ENCODE data around the gene PPIL6. TPM values are rescaled to one million over a fixed set of nuclear protein-coding genes. Genes with fewer than 3 reads are reported as not detected.

Gene PPIL6
- total RNA-seq, 1 donor from 2014 or later: 4.2 TPM

DNA sequence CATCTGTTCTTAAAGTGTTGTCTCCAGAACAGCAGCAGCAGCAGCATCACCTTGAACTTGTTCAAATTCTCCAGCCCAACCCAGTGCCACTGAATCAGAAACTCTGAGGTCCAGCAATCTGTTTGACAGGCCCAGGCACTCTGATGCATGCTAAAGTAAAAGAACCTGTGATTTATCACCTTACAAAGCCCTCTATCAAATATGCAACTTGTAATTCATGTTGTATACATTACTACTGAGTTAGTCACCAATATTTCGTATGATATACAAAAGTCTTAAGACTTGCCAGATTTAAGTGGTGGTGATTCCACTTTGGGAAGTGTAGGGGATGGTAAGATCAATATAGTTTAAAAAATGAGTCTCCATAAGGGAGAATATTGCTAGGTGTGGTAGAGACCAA, 52.2 kb downstream of the PPIL6 start:
- ATAC-seq (no peak), DNase-seq (no peak)
- H3K27ac ChIP-seq: no peak overlapping the region
- no peak overlapping the region for H3K4me3 ChIP-seq
- H3K36me3 ChIP-seq: no peaks in the 10 kb centered on the region
- H3K9me3 ChIP-seq: no peaks in the 10 kb centered on the region
- H3K4me1 ChIP-seq: peaks cover 20% of the 10 kb centered on the region
- intact Hi-C loops (cut with DNase I): loop anchor here (10.0 kb wide), 1 partner anchor 203 kb away; no protein-coding TSS in a partner anchor
- H3K27me3 ChIP-seq: no peaks in the 10 kb centered on the region
- TF ChIP-seq, protein P1, sequence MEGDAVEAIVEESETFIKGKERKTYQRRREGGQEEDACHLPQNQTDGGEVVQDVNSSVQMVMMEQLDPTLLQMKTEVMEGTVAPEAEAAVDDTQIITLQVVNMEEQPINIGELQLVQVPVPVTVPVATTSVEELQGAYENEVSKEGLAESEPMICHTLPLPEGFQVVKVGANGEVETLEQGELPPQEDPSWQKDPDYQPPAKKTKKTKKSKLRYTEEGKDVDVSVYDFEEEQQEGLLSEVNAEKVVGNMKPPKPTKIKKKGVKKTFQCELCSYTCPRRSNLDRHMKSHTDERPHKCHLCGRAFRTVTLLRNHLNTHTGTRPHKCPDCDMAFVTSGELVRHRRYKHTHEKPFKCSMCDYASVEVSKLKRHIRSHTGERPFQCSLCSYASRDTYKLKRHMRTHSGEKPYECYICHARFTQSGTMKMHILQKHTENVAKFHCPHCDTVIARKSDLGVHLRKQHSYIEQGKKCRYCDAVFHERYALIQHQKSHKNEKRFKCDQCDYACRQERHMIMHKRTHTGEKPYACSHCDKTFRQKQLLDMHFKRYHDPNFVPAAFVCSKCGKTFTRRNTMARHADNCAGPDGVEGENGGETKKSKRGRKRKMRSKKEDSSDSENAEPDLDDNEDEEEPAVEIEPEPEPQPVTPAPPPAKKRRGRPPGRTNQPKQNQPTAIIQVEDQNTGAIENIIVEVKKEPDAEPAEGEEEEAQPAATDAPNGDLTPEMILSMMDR (IDR thresholded peaks at IDR 0.05): no peak

DNA sequence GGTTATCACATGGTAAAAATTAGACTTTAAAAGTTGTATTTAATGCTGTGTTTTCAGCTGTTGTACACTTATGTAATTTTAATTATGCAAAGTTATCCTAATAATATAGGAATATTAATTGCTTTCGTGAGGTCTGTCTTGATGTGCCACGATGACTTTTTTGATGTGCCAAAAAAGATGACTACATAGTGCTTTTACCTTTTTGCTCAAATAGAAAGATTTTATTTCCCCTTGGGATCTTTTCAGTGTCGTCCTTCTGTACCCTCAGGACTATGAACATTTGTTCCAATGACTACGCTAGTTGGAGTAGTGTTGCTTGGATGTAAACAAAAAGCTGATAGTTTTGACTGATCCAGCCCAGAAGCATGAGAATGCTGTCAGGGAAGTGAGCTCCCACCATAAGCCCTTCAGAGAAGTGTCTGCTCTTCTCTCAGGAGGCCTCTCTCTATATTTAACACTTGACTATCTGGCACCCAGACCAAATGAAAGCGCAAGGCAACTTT, 56.9 kb downstream of the PPIL6 start:
- Histone ChIP-seq H3K27ac (peak overlapping the region; percentile 99), H3K9me3 (no peaks in the 10 kb centered on the region), H3K27me3 (no peaks in the 10 kb centered on the region), H3K36me3 (peaks cover 6% of the 10 kb centered on the region), H3K4me1 (peaks cover 41% of the 10 kb centered on the region), H3K4me3 (peak overlapping the region; percentile 93)
- intact Hi-C loops (cut with DNase I): loop anchor here (10.0 kb wide), 1 partner anchor 199 kb away; no protein-coding TSS in a partner anchor
- TF ChIP-seq, protein P1 (IDR thresholded peaks at IDR 0.05): no peak
- no peak for ATAC-seq
- DNase-seq: no peak

DNA sequence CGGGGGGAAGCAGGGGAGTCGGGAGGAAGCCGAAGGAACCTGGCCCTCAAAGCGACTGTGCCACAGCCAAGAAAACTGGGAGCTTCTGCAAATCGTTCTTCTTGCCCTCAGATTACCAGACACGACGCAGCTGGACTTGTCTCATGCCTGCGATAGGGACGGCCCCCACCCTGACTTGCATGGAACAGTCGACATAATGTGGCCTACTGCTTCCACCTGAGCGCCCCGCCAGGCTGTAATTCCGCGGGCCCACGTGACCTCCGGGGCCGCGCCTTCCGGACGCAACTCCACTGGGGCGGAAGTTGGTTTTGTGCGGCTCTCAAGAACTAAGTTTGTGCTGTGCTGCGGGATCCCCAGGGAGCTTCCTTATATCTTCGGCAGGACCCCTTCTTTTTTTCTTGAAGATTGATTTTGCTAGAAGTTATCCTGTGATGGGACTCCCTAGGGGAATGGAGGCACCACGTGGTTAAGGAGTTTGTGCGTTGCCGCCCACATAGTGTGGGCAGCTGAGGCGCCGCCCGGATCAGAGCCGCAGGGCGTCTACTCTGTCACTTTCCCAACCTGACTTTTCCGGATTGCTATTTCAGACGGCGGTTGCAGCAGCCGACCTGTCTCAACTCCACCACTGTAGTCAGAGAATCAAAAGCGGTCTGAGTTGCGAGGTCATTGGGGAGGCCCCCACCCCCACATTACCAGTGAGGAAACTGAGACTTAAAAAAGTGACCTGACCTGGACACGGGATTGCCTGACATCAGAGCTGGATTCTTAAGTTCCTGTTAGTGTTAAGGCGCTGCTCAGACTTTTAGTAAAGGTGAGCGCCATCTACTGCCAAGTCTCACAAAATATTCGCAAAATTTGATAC, 57.6 kb downstream of the PPIL6 start:
- Histone ChIP-seq H3K4me1 (peaks cover 48% of the 10 kb centered on the region), H3K9me3 (no peaks in the 10 kb centered on the region), H3K27me3 (no peaks in the 10 kb centered on the region), H3K27ac (peak overlapping the region; percentile 99), H3K4me3 (peak overlapping the region; percentile 93), H3K36me3 (peaks cover 12% of the 10 kb centered on the region)
- ATAC-seq (peak; percentile 89), DNase-seq (peak; percentile 96)
- intact Hi-C loops (cut with DNase I): loop anchor here (10.0 kb wide), 1 partner anchor 198 kb away; no protein-coding TSS in a partner anchor
- TF ChIP-seq, protein P1 (IDR thresholded peaks at IDR 0.05): peak; percentile 52

DNA sequence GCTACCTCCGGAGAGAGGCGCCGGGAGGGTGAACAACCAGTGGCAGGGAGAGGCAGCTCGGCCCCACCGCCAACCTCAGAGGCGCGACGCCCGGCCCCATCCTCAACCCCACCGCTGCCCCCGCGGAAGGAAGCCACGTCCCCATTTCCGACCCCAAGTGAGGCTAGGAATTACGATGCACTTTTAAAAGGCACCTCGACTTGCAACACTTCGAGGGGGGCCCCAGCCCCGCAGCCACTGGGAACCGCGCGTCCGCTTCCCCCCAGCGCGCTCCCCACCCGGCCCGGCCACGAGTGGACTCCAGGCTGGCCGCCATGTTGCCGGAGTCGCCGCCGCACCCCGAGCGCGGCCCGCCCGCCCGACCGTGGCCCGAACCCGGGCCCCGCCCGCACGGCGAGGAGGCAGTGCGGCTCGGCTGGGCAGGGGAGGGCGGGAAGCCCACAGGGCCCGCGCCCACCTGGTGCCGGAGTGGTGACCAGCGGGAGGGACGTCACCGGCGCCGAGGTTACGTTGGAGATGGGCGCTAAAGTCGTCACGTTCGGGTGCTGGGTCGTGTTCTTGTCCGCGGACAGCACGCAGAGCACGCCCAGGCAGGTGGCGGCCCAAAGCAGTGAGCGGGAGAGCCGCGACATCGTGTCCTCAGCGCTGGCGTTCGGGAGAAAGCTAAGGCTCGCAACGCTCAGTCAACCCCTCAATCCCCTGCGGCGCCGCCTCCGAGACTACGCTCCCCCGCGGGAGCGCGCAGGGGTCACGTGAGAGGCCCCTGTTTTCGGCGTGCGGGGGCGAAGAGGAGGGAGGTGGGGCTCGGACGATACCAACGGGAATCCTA, 58.5 kb downstream of the PPIL6 start, which contains the start of gene CD164:
Gene CD164 (minus strand): TSS at position 721 of the 829 bp plus-strand sequence. CDS start 89 bp downstream, at position 632.
- H3K36me3 ChIP-seq: peaks cover 21% of the 10 kb centered on the region
- intact Hi-C loops (cut with DNase I): loop anchor here (10.0 kb wide), 1 partner anchor 197 kb away; no protein-coding TSS in a partner anchor
- H3K4me1 ChIP-seq: peaks cover 52% of the 10 kb centered on the region
- H3K9me3 ChIP-seq: no peaks in the 10 kb centered on the region
- peak within 1 kb of the TSS; percentile 93 for H3K4me3 ChIP-seq
- TF ChIP-seq, protein P1 (IDR thresholded peaks at IDR 0.05): no peak
- ATAC-seq (peak; percentile 93), DNase-seq (peak; percentile 97)
- H3K27me3 ChIP-seq: no peaks in the 10 kb centered on the region
- peak within 1 kb of the TSS; percentile 99 for H3K27ac ChIP-seq

DNA sequence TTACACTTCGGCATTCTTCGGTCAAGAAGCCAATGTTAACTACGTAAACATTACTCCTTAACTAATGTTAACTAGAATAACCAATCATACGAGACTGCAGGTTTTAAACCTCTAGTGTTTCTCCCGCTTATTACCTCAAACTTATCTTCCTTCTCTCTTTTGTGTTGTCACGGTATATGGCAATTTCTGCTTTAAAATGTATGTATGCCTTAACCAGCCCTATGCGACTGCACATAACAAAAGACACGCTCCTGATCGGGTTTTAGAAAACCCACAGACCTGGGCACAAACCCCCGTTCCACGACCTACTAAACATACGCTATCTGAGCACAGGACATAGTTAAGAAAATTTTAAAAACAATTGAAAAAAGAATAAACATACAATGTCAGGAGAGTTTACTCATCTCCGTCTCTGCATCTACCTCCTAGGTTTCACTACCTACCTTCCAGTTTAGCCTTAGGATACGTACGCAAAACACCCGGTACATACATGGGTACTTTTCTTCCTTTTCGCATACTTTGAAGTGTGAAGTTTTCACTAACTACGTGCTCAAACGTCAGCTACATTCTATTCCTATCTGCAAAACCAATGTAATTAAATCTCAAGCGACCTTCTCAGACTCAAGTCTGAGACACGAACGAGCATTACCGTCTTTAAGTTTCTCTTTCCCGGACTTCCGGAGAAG, 59.2 kb downstream of the PPIL6 start:
- peak overlapping the region; percentile 99 for H3K27ac ChIP-seq
- H3K27me3 ChIP-seq: no peaks in the 10 kb centered on the region
- ATAC-seq (no peak), DNase-seq (no peak)
- no peaks in the 10 kb centered on the region for H3K9me3 ChIP-seq
- TF ChIP-seq, protein P1 (IDR thresholded peaks at IDR 0.05): no peak
- peak overlapping the region; percentile 93 for H3K4me3 ChIP-seq
- intact Hi-C loops (cut with DNase I): loop anchor here (10.0 kb wide), 1 partner anchor 196 kb away; no protein-coding TSS in a partner anchor
- peaks cover 56% of the 10 kb centered on the region for H3K4me1 ChIP-seq
- H3K36me3 ChIP-seq: peaks cover 28% of the 10 kb centered on the region
